Measurements from ENCODE around the gene RAC3. TPM values are rescaled to one million over a fixed set of nuclear protein-coding genes. Genes with fewer than 3 reads are reported as not detected.

Gene RAC3
- total and polyA plus RNA-seq, 9 of the 15 experiments (the other 6 are each of a cell fraction or from before 2014, with no cell fraction given) = 0.23 to 292 (median 118) TPM

DNA sequence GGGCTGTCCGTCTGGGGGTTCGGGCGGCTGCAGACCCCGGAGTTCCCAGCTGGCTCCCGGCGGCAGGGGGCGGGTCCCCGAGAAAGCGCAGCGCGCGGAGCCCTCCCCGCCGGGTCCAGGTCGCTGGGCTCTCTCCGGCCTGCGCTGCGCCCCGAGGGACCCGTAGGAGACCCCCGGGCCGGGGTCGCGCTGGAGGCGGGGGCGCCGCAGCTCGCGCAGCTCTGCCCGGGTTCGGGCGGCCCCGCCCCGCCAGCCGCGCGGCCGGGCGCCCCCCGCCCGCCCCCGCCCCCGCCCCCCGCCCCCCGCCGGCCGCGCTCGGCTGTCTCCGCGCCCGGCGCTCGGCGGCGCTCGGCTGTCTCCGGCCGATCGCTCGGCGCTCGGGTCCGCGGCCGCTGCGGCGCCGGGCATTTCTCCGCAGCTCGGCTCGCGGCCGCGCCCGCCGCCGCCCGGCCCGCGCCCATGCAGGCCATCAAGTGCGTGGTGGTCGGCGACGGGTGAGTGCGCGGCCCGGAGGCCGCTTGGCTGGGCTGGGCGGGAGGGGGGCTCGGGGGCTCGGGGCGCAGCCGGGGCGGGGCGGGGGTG is at the start of gene RAC3 (continued):
- TF ChIP-seq SIN3A (IDR thresholded peaks at IDR 0.05; ENCODE audit: borderline replicate concordance in 2 of 2, control insufficient read depth in 1 of 2, low read depth in 2 of 2, low read length in 2 of 2) = peak in 1 of 2 experiments; percentile 39; a peak in 1 of 4 replicates
- TF ChIP-seq ZBTB17 (CRISPR knock-in tag; IDR thresholded peaks at IDR 0.05) = peak; percentile 83
- no peak for TF ChIP-seq ZNF41 (CRISPR knock-in tag; conservative IDR thresholded peaks at IDR 0.05)

DNA sequence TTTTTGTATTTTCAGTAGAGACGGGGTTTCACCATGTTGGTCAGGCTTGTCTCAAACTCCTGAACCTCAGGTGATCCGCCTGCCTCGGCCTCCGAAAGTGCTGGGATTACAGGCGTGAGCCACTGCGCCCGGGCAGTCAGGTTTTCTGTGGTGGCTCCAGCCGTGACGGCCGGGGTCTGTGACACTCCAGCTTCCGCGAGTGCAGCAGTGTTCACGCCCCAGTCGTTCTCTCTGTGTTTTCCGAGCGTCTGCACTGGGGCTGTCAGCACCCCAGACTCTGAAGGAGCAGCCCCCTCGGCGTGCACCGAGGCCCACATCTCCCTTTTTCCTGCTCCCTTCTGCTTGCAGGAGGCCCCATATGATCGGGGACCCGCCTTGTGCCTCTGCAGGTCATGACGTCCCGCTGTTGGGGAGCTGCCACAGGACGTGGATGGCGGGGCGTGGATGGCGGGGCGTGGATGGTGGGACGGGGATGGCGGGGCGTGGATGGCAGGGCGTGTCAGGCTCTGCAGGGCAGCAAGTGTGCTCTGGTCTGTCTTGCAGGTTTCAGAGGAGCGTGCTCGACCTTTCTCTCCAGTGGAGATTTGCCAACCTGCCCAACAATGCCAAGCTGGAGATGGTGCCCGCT is 48.4 kb upstream of the RAC3 start:
- intact Hi-C loops (cut with micrococcal nuclease) (no loop called here), in situ Hi-C loops (cut with MboI) (no loop called here)
- 97% methylated on average over 24 of the region's 35 CpGs for WGBS (ENCODE audit: insufficient coverage, low coverage, missing lambda C conversion rate)
- H3K9me3 ChIP-seq (replicated peaks; ENCODE audit: control insufficient read depth, insufficient read depth, low read depth, low read length) = no peaks in the 10 kb centered on the region
- CTCF ChIA-PET (ENCODE audit: low intra/inter-chr PET ratio) = no interaction called here
- H3K27me3 ChIP-seq (ENCODE audit: control insufficient read depth in 2 of 2, insufficient read depth in 2 of 2, low read length in 2 of 2) = no peaks in the 10 kb centered on the region
- no peak for DNase-seq (ENCODE audit: extremely low read depth in 1 of 4, low spot score in 3 of 4)
- no peak overlapping the region for H2AFZ ChIP-seq (ENCODE audit: low read depth, low read length)
- H3K36me3 ChIP-seq (ENCODE audit: control insufficient read depth, insufficient read depth, low read length) = peaks cover 44% of the 10 kb centered on the region; the same call in 2 of the 3 replicates
- H3K79me2 ChIP-seq (ENCODE audit: control insufficient read depth, insufficient read depth, low read length) = peaks cover 3% of the 10 kb centered on the region; the same call in 2 of the 3 replicates
- peaks cover 10 to 29% of the 10 kb centered on the region in 2 experiments for H3K4me1 ChIP-seq (replicated peaks in 1 of 2; ENCODE audit: control insufficient read depth in 2 of 2, insufficient read depth in 2 of 2, low read length in 2 of 2)
- H4K20me1 ChIP-seq (replicated peaks; ENCODE audit: control insufficient read depth, insufficient read depth, low read length) = no peaks in the 10 kb centered on the region
- TF ChIP-seq POLR2G (IDR thresholded peaks at IDR 0.05; ENCODE audit: low read depth, low read length) (0 out of 2 replicates have a peak, but pooled peaks have one; percentile 12), TAL1 (IDR thresholded peaks at IDR 0.05) (no peak), ETV6 (IDR thresholded peaks at IDR 0.05; ENCODE audit: borderline replicate concordance in 1 of 2, low read depth in 2 of 2, low read length in 1 of 2) (no peak), ETV6 (CRISPR knock-in tag; IDR thresholded peaks at IDR 0.05; ENCODE audit: borderline replicate concordance) (no peak), RBFOX2 (IDR thresholded peaks at IDR 0.05; ENCODE audit: low read depth, low read length) (0 out of 2 replicates have a peak, but pooled peaks have one; percentile 26), ZNF41 (CRISPR knock-in tag; conservative IDR thresholded peaks at IDR 0.05) (no peak), ZNF3 (CRISPR knock-in tag; IDR thresholded peaks at IDR 0.05) (no peak)
- H3K27ac ChIP-seq (ENCODE audit: extremely low read depth, low read depth, low read length) = no peak overlapping the region
- BruUV-seq (replicated peaks) = no TSS peak
- H3K4me2 ChIP-seq (ENCODE audit: insufficient read depth, low read length) = no peak overlapping the region
- no peak for ATAC-seq
- POLR2A ChIA-PET = interaction anchor here (0.7 to 1.1 kb wide), 2 partner anchors 51 to 138 kb away, joined by 3 to 4 read pairs; no protein-coding TSS in a partner anchor
- H3K4me3 ChIP-seq = no peak overlapping the region
- peak overlapping the region in 1 of 2 experiments; percentile 20; a peak in 1 of 4 replicates for H3K9ac ChIP-seq (ENCODE audit: insufficient read depth in 1 of 2, low read depth in 2 of 2, low read length in 2 of 2)
- H3K9me1 ChIP-seq (ENCODE audit: control insufficient read depth, insufficient read depth, low read length) = no peaks in the 10 kb centered on the region
- FAIRE-seq = no peak

All from K562 (cell line).